HepG2 (cell line): ENCODE measurements around the gene KMT2B. TPM values are rescaled to one million over a fixed set of nuclear protein-coding genes. Genes with fewer than 3 reads are reported as not detected.

ENCODE experiments used
- CCAR2 ChIP-seq: fragments of 200-400 bp; formaldehyde crosslinking; optimal IDR thresholded peaks from 2 replicates; pipeline ENCODE3; 2018; ENCODE audit warnings: low read depth, mild to moderate bottlenecking, low read length, moderate library complexity
- CREM ChIP-seq, 2 experiments: sonication (generic) in 1 of 2; formaldehyde crosslinking in 1 of 2; IDR thresholded peaks; 2 replicates each; pipeline versions ENCODE4 v1.4.0 to v1.6.1; 2016 to 2020; ENCODE audit warnings: antibody characterized with exemption in 1 of 2, mild to moderate bottlenecking in 1 of 2, missing genetic modification reagents in 1 of 2
- DNMT1 ChIP-seq: sonication (generic); formaldehyde crosslinking; IDR thresholded peaks from 2 replicates; pipeline ENCODE4 v1.5.1; 2020; ENCODE audit warnings: mild to moderate bottlenecking, missing genetic modification reagents
- HINFP ChIP-seq: sonication (generic); formaldehyde crosslinking; IDR thresholded peaks from 2 replicates; pipeline ENCODE4 v1.4.0; 2020; ENCODE audit warnings: low read depth, mild to moderate bottlenecking, missing genetic modification reagents
- KDM2A ChIP-seq: sonication (generic); formaldehyde crosslinking; IDR thresholded peaks from 2 replicates; pipeline ENCODE4 v1.4.0; 2020; ENCODE audit warnings: low read depth, missing genetic modification reagents, borderline replicate concordance
- ONECUT2 ChIP-seq: sonication (generic); formaldehyde crosslinking; IDR thresholded peaks from 2 replicates; pipeline ENCODE4 v1.4.0; 2020; ENCODE audit warnings: missing genetic modification reagents
- POGZ ChIP-seq: sonication (generic); formaldehyde crosslinking; IDR thresholded peaks from 2 replicates; pipeline ENCODE4 v1.4.0; 2020; ENCODE audit warnings: mild to moderate bottlenecking, missing genetic modification reagents
- RXRA ChIP-seq: sonication (generic); formaldehyde crosslinking; IDR thresholded peaks from 2 replicates; pipeline ENCODE4 v1.5.1; 2020; ENCODE audit warnings: missing genetic modification reagents
- SALL1 ChIP-seq: sonication (generic); formaldehyde crosslinking; IDR thresholded peaks from 2 replicates; pipeline ENCODE4 v1.8.0; 2022; ENCODE audit warnings: mild to moderate bottlenecking, missing genetic modification reagents
- SMARCE1 ChIP-seq: fragments of 450-650 bp; IDR thresholded peaks from 2 replicates; pipeline ENCODE4 v1.6.1; 2017; ENCODE audit warnings: borderline replicate concordance
- SNAPC5 ChIP-seq: sonication (generic); formaldehyde crosslinking; IDR thresholded peaks from 2 replicates; pipeline ENCODE4 v1.8.1; 2023; ENCODE audit warnings: mild to moderate bottlenecking, missing genetic modification reagents, borderline replicate concordance
- SOX6 ChIP-seq, 2 experiments: fragments of 450-650 bp in 1 of 2; sonication (generic) in 1 of 2; formaldehyde crosslinking in 1 of 2; IDR thresholded peaks; 2 replicates each; pipeline versions ENCODE4 v1.4.0 to v1.6.1; 2017 to 2020; ENCODE audit warnings: antibody characterized with exemption in 1 of 2, mild to moderate bottlenecking in 1 of 2, missing genetic modification reagents in 1 of 2
- SPEN ChIP-seq: sonication (generic); formaldehyde crosslinking; IDR thresholded peaks from 2 replicates; pipeline ENCODE4 v1.5.1; 2020; ENCODE audit warnings: low read depth, mild to moderate bottlenecking, missing genetic modification reagents
- STAT6 ChIP-seq: sonication (generic); formaldehyde crosslinking; IDR thresholded peaks from 2 replicates; pipeline ENCODE4 v1.4.0; 2020; ENCODE audit warnings: missing genetic modification reagents, mild to moderate bottlenecking, borderline replicate concordance
- TMF1 ChIP-seq: sonication (generic); formaldehyde crosslinking; IDR thresholded peaks from 2 replicates; pipeline ENCODE4 v1.8.1; 2022; ENCODE audit warnings: low read depth, missing genetic modification reagents
- ZNF180 ChIP-seq: sonication (generic); formaldehyde crosslinking; IDR thresholded peaks from 2 replicates; pipeline ENCODE4 v1.4.0; 2020; ENCODE audit warnings: low read depth, missing genetic modification reagents, borderline replicate concordance
- ZNF232 ChIP-seq: sonication (generic); formaldehyde crosslinking; IDR thresholded peaks from 2 replicates; pipeline ENCODE4 v1.4.0; 2020; ENCODE audit warnings: missing genetic modification reagents, borderline replicate concordance
- ZNF280D ChIP-seq: sonication (generic); formaldehyde crosslinking; IDR thresholded peaks from 2 replicates; pipeline ENCODE4 v1.5.1; 2020; ENCODE audit warnings: mild to moderate bottlenecking, missing genetic modification reagents
- ZNF451 ChIP-seq: sonication (generic); formaldehyde crosslinking; IDR thresholded peaks from 2 replicates; pipeline ENCODE4 v1.5.0; 2020; ENCODE audit warnings: mild to moderate bottlenecking, missing genetic modification reagents
- ZNF7 ChIP-seq: IDR thresholded peaks from 2 replicates; pipeline ENCODE4 v1.6.1; 2016; ENCODE audit warnings: missing biosample characterization, missing genetic modification reagents
- ZNF781 ChIP-seq: sonication (generic); formaldehyde crosslinking; IDR thresholded peaks from 2 replicates; pipeline ENCODE4 v1.5.1; 2020; ENCODE audit warnings: borderline replicate concordance, mild to moderate bottlenecking, missing genetic modification reagents; ENCODE audit errors: not compliant biosample characterization
- polyA plus RNA-seq, 8 experiments: library from polyadenylated mRNA; depleted of rRNA in 3 of 8; stranded (reverse) in 7 of 8; unstranded in 1 of 8; fragments of >200 nt; fragmentation: Illumina TruSeq in 4 of 8; extraction: Trizol in 4 of 8; gene quantifications; 2 replicates each; pipeline versions ENCODE4 v1.2.1 to v1.2.3, GENCODE V29; 2011 to 2016; ENCODE audit warnings: low read depth in 4 of 8, missing spikeins in 1 of 8, mixed read lengths in 1 of 8; ENCODE audit not compliant: insufficient read depth in 1 of 8
- total RNA-seq, 5 experiments: library from RNA; depleted of rRNA; stranded (reverse); fragments of >200 nt; fragmentation: Illumina TruSeq; extraction: Trizol; gene quantifications; 2 replicates each; pipeline ENCODE4 v1.2.3, GENCODE V29; 2016; ENCODE audit warnings: low read depth in 1 of 5

Gene KMT2B
- total and polyA plus RNA-seq, 2 of the 13 experiments (the other 11 are each of a cell fraction or from before 2014, with no cell fraction given) = 6.2 to 16.9 TPM

- TF ChIP-seq TMF1 (0 out of 2 replicates have a peak, but pooled peaks have one; percentile 17), STAT6 (CRISPR knock-in tag) (no peak; the same call in 1 of the 2 replicates), KDM2A (no peak; the same call in 1 of the 2 replicates), ONECUT2 (CRISPR knock-in tag) (0 out of 2 replicates have a peak, but pooled peaks have one; percentile 6), RXRA (peak; percentile 47; the same call in 1 of the 2 replicates), SMARCE1 (no peak), ZNF280D (no peak; the same call in 1 of the 2 replicates), SALL1 (CRISPR knock-in tag) (peak; percentile 38; the same call in 1 of the 2 replicates), CREM (IDR thresholded peaks at IDR 0.05) (peak; percentile 97), CREM (CRISPR knock-in tag; IDR thresholded peaks at IDR 0.05) (no peak), SPEN (CRISPR knock-in tag) (peak; percentile 62), HINFP (CRISPR knock-in tag) (0 out of 2 replicates have a peak, but pooled peaks have one; percentile 33), DNMT1 (no peak), SOX6 (IDR thresholded peaks at IDR 0.05) (no peak), SOX6 (CRISPR knock-in tag; IDR thresholded peaks at IDR 0.05) (peak; percentile 58), ZNF180 (CRISPR knock-in tag) (peak; percentile 24; the same call in 1 of the 2 replicates), POGZ (CRISPR knock-in tag) (peak; percentile 52; the same call in 1 of the 2 replicates), ZNF451 (CRISPR knock-in tag) (no peak; the same call in 1 of the 2 replicates), ZNF232 (CRISPR knock-in tag) (no peak), SNAPC5 (CRISPR knock-in tag) (no peak), ZNF7 (CRISPR knock-in tag) (no peak), CCAR2 (peak; percentile 46), ZNF781 (peak; percentile 1)
Observed at GRCh38 chr19:35716801-35717664, 770 bp upstream of the KMT2B start (continued).
